ENCODE measurements around the gene SNX7. TPM values are rescaled to one million over a fixed set of nuclear protein-coding genes. Genes with fewer than 3 reads are reported as not detected.

SNX7 gene
- total RNA-seq, 1 experiment from 2014 or later: 22.8 TPM

DNA sequence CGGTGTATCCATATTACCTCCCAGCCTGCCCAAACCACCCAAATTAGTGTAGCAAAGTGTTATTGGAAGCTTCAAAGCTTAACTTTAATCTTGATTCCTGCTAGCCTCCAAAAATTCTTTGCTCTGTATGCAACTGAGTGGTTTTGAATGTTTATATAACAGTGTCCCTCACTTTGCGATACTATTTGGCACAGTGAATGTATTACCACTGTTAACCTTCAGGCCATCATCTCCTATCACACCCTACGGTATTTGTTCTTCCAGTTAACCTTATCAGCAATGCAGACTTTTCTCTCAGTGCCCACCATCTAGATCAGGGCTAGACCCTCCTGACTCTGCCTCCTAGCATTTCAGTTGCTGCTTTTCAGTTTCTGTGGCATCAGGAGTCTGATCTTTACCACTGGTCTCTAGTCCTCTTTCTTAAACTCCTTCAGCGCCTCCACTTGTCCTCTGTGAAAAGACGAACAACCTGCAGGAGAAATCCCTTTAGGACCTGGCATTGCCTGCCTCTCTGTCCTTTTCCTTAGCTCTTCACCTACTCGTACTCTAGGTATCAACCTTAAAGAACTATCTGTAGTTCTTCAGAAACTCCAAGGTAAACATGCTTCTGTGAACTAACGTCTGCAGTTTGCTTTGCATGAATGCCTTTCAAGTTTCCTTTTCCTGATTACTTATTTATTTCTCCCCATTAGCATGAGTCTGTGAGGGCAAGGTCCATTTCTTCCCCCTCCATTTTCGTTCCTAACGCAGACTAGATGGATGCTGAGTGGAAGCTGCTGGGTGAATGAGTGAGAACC, 71.7 kb downstream of the SNX7 start:
- CTCF ChIA-PET: no interaction called here
- TF ChIP-seq CTCF (IDR thresholded peaks at IDR 0.05; ENCODE audit: unreplicated experiment): no peak
- no TSS peak for BruUV-seq (replicated peaks)
- intact Hi-C loops (cut with micrococcal nuclease; ENCODE audit: unreplicated experiment): loop anchor here (5.0 kb wide), 1 partner anchor 71 kb away; the partner anchor contains the start of gene SNX7
- Mint-ChIP-seq H3K9me3 (ENCODE audit: low read depth, unreplicated experiment) (no peaks in the 10 kb centered on the region), H3K36me3 (ENCODE audit: insufficient read depth, unreplicated experiment) (peaks cover 13% of the 10 kb centered on the region), H3K27me3 (ENCODE audit: unreplicated experiment) (no peaks in the 10 kb centered on the region), H3K4me3 (ENCODE audit: low read depth, unreplicated experiment) (peak overlapping the region; percentile 75), H3K27ac (ENCODE audit: unreplicated experiment) (peak overlapping the region; percentile 94), H3K4me1 (ENCODE audit: low read depth, unreplicated experiment) (peaks cover 28% of the 10 kb centered on the region)
- peak; percentile 6 for DNase-seq

DNA sequence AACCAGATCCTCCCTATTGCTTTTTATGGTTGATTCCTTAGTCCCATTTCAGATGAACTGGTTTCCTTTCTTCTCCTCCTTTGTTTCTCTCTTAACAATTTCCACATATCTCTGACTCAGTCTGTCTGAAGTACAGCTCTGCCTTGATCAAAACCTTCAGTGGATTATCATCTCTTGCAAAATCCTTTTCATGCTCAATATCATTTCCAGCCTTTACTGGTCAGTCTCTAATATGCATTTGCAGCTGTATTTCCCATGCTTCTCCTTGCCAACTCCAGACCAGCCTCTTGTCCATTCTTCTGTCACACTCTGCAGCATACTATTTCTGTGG, 72.2 kb downstream of the SNX7 start:
- intact Hi-C loops (cut with micrococcal nuclease; ENCODE audit: unreplicated experiment): loop anchor here (5.0 kb wide), 1 partner anchor 71 kb away; the partner anchor contains the start of gene SNX7
- Mint-ChIP-seq H3K4me3 (ENCODE audit: low read depth, unreplicated experiment) (peak overlapping the region; percentile 75), H3K4me1 (ENCODE audit: low read depth, unreplicated experiment) (peaks cover 28% of the 10 kb centered on the region), H3K27me3 (ENCODE audit: unreplicated experiment) (no peaks in the 10 kb centered on the region), H3K36me3 (ENCODE audit: insufficient read depth, unreplicated experiment) (peaks cover 13% of the 10 kb centered on the region), H3K9me3 (ENCODE audit: low read depth, unreplicated experiment) (no peaks in the 10 kb centered on the region), H3K27ac (ENCODE audit: unreplicated experiment) (peak overlapping the region; percentile 94)
- DNase-seq: no peak
- CTCF ChIA-PET: no interaction called here
- no peak for TF ChIP-seq CTCF (IDR thresholded peaks at IDR 0.05; ENCODE audit: unreplicated experiment)
- no TSS peak for BruUV-seq (replicated peaks)

GRCh38 chr1:98735756-98736155, 74.2 kb downstream of the SNX7 start:
- Mint-ChIP-seq H3K9me3 (ENCODE audit: low read depth, unreplicated experiment) (no peaks in the 10 kb centered on the region), H3K36me3 (ENCODE audit: insufficient read depth, unreplicated experiment) (peaks cover 13% of the 10 kb centered on the region), H3K4me1 (ENCODE audit: low read depth, unreplicated experiment) (peaks cover 28% of the 10 kb centered on the region), H3K27me3 (ENCODE audit: unreplicated experiment) (no peaks in the 10 kb centered on the region), H3K27ac (ENCODE audit: unreplicated experiment) (no peak overlapping the region), H3K4me3 (ENCODE audit: low read depth, unreplicated experiment) (no peak overlapping the region)
- CTCF ChIA-PET: no interaction called here
- DNase-seq: no peak
- BruUV-seq (replicated peaks): no TSS peak
- no peak for TF ChIP-seq CTCF (IDR thresholded peaks at IDR 0.05; ENCODE audit: unreplicated experiment)
- intact Hi-C loops (cut with micrococcal nuclease; ENCODE audit: unreplicated experiment): no loop called here

- no peak overlapping the region for H3K27ac Mint-ChIP-seq (ENCODE audit: unreplicated experiment)
- intact Hi-C loops (cut with micrococcal nuclease; ENCODE audit: unreplicated experiment): no loop called here
- CTCF ChIA-PET: no interaction called here
- H3K4me3 Mint-ChIP-seq (ENCODE audit: low read depth, unreplicated experiment): no peak overlapping the region
- peaks cover 16% of the 10 kb centered on the region for H3K4me1 Mint-ChIP-seq (ENCODE audit: low read depth, unreplicated experiment)
- no TSS peak for BruUV-seq (replicated peaks)
- TF ChIP-seq CTCF (IDR thresholded peaks at IDR 0.05; ENCODE audit: unreplicated experiment): no peak
- DNase-seq: no peak
- peaks cover 13% of the 10 kb centered on the region for H3K36me3 Mint-ChIP-seq (ENCODE audit: insufficient read depth, unreplicated experiment)
- no peaks in the 10 kb centered on the region for H3K9me3 Mint-ChIP-seq (ENCODE audit: low read depth, unreplicated experiment)
- no peaks in the 10 kb centered on the region for H3K27me3 Mint-ChIP-seq (ENCODE audit: unreplicated experiment)
Measured at GRCh38 chr1:98737835-98738234, 76.3 kb downstream of the SNX7 start.
